Endothelial cell of umbilical vein (primary cell): ENCODE results near the gene UBE2L6. TPM values are rescaled to one million over a fixed set of nuclear protein-coding genes. Genes with fewer than 3 reads are reported as not detected.

Experiments used
- BruUV-seq: library from RNA; stranded (reverse); fragments of 400-500 nt; replicated peaks from 2 replicates; lab custom pipeline; 2021; lab: Mats Ljungman, UMichigan
- CTCF ChIA-PET: fragments of 300-600, 350-600 bp; sonication (Branson Sonifier 250); formaldehyde crosslinking; loops from one replicate; lab custom pipeline; 2021; ENCODE audit warnings: antibody characterized with exemption, inconsistent platforms; lab: Charles Lee
- POLR2A ChIA-PET: fragments of 300-600, 350-600 bp; sonication (Branson Sonifier 250); formaldehyde crosslinking; loops from one replicate; lab custom pipeline; 2021; ENCODE audit warnings: antibody characterized with exemption, inconsistent platforms; lab: Charles Lee
- DNase-seq: peaks from one replicate; pipeline ENCODE4 v3.0.0-alpha.2; 2011; ENCODE audit warnings: low read depth, low spot score
- FAIRE-seq: peaks from 2 replicates; lab custom pipeline; 2011; peaks lifted over from hg19 to GRCh38; lab: Jason Lieb, UNC
- H2AFZ ChIP-seq: 2 replicates; pipeline ENCODE4 v1.6.0; 2012; ENCODE audit warnings: low read depth, low read length, control low read depth, inconsistent platforms
- H3K27ac ChIP-seq: 2 replicates; pipeline ENCODE4 v1.5.1; 2011; ENCODE audit warnings: low read depth, mild to moderate bottlenecking, control low read depth, low read length, moderate library complexity; ENCODE audit not compliant: insufficient read depth
- H3K27me3 ChIP-seq, 2 experiments: 2 replicates each; pipeline versions ENCODE4 v1.6.0 to v1.6.1; 2011; ENCODE audit warnings: low read length in 2 of 2, mixed read lengths in 1 of 2; ENCODE audit not compliant: control insufficient read depth in 2 of 2, insufficient read depth in 2 of 2
- H3K36me3 ChIP-seq, 2 experiments: 2 replicates in 1 of 2; 3 replicates in 1 of 2; pipeline ENCODE4 v1.5.1; 2011; ENCODE audit warnings: low read length in 2 of 2, mild to moderate bottlenecking in 1 of 2, moderate library complexity in 1 of 2; ENCODE audit not compliant: control insufficient read depth in 2 of 2, insufficient read depth in 2 of 2; ENCODE audit errors: extremely low read depth in 1 of 2
- H3K4me1 ChIP-seq: 3 replicates; pipeline ENCODE4 v1.5.1; 2011; ENCODE audit warnings: mild to moderate bottlenecking, low read length; ENCODE audit not compliant: control insufficient read depth, insufficient read depth; ENCODE audit errors: extremely low read depth
- H3K4me2 ChIP-seq: 2 replicates; pipeline ENCODE4 v1.6.1; 2011; ENCODE audit warnings: low read length, control low read depth, mixed read lengths; ENCODE audit not compliant: insufficient read depth
- H3K4me3 ChIP-seq, 3 experiments: fragments of 200-600 bp in 1 of 3; sonication (generic), shearing (Covaris generic) in 1 of 3; replicated peaks in 1 of 3; 2 replicates each; pipeline ENCODE4 v1.5.1; 2011 to 2016; ENCODE audit warnings: control low read depth in 3 of 3, low read length in 3 of 3, mild to moderate bottlenecking in 2 of 3, inconsistent platforms in 1 of 3, low read depth in 1 of 3, moderate library complexity in 1 of 3; ENCODE audit not compliant: insufficient read depth in 1 of 3
- H3K79me2 ChIP-seq: 2 replicates; pipeline ENCODE4 v1.6.0; 2012; ENCODE audit warnings: low read length, inconsistent platforms; ENCODE audit not compliant: control insufficient read depth, insufficient read depth
- H3K9ac ChIP-seq: replicated peaks from 2 replicates; pipeline ENCODE3; 2011; ENCODE audit warnings: low read length, control low read depth; ENCODE audit not compliant: insufficient read depth; ENCODE audit errors: extremely low read depth
- H3K9me1 ChIP-seq: replicated peaks from 3 replicates; pipeline ENCODE4 v1.6.0; 2011; ENCODE audit warnings: mild to moderate bottlenecking, low read length; ENCODE audit not compliant: control insufficient read depth, insufficient read depth; ENCODE audit errors: extremely low read depth
- H3K9me3 ChIP-seq: replicated peaks from 2 replicates; pipeline ENCODE4 v1.5.1; 2012; ENCODE audit warnings: low read length, inconsistent platforms; ENCODE audit not compliant: control insufficient read depth, insufficient read depth
- H4K20me1 ChIP-seq: replicated peaks from 2 replicates; pipeline ENCODE3; 2011; ENCODE audit warnings: mild to moderate bottlenecking, low read length; ENCODE audit not compliant: control insufficient read depth, insufficient read depth; ENCODE audit errors: extremely low read depth
- FOS ChIP-seq: IDR thresholded peaks from 2 replicates; pipeline ENCODE4 v1.6.1; 2011; ENCODE audit warnings: mild to moderate bottlenecking, low read length, moderate library complexity, borderline replicate concordance; ENCODE audit not compliant: insufficient read depth
- GATA2 ChIP-seq: IDR thresholded peaks from 2 replicates; pipeline ENCODE4 v1.7.0; 2011; ENCODE audit warnings: low read depth, mild to moderate bottlenecking, moderate library complexity, mixed read lengths, low read length; ENCODE audit not compliant: insufficient read length, insufficient read depth
- JUN ChIP-seq: IDR thresholded peaks from 2 replicates; pipeline ENCODE4 v1.6.1; 2011; ENCODE audit warnings: borderline replicate concordance, low read depth; ENCODE audit not compliant: insufficient read length, insufficient read depth
- MAX ChIP-seq: IDR thresholded peaks from 2 replicates; pipeline ENCODE4 v1.6.1; 2011; ENCODE audit not compliant: insufficient read depth, insufficient read length
- MYC ChIP-seq: IDR thresholded peaks from one replicate; pipeline ENCODE4 v1.6.1; 2011; ENCODE audit warnings: mild to moderate bottlenecking, low read depth, low read length
- POLR2AphosphoS5 ChIP-seq: IDR thresholded peaks from 2 replicates; pipeline ENCODE4 v1.6.1; 2012; ENCODE audit warnings: low read depth, mild to moderate bottlenecking, control low read depth, low read length, moderate library complexity; ENCODE audit not compliant: insufficient read depth
- dilution Hi-C: fragments of 300-500 bp; cut with MboI; formaldehyde crosslinking; loops from one replicate; pipeline ENCODE4 v1.15.0; 2019; ENCODE audit warnings: low sequenced_read_pairs; ENCODE audit not compliant: extremely low pct_ligation_motif_present
- intact Hi-C: fragments of 100-400 bp; cut with micrococcal nuclease; formaldehyde crosslinking; loops from one replicate; pipeline ENCODE4 v1.10.0; 2022
- polyA plus RNA-seq, 4 experiments: library from polyadenylated mRNA; depleted of rRNA in 3 of 4; stranded (reverse) in 3 of 4; unstranded in 1 of 4; fragments of >200 nt; gene quantifications; 2 replicates each; pipeline versions ENCODE4 v1.2.1 to v1.2.3, GENCODE V29; 2011 to 2012; ENCODE audit warnings: missing spikeins in 1 of 4
- total RNA-seq: library from RNA; stranded (reverse); gene quantifications from 2 replicates; pipeline ENCODE4 v1.2.3, GENCODE V29; 2021
- TF ChIP-seq, protein P1 (sequence below), 2 donors: IDR thresholded peaks; 1 replicate in 1 of 2; 2 replicates in 1 of 2; pipeline ENCODE4 v1.5.1; 2011; ENCODE audit warnings: low read length in 2 of 2, mild to moderate bottlenecking in 2 of 2, moderate library complexity in 2 of 2, control low read depth in 1 of 2, inconsistent platforms in 1 of 2, low read depth in 1 of 2; ENCODE audit not compliant: insufficient read depth in 1 of 2; ENCODE audit errors: extremely low read depth in 1 of 2

Gene UBE2L6
- total and polyA plus RNA-seq, 2 donors (not counting 3 experiments of a cell fraction or from before 2014, with no cell fraction given) = 22.3 to 25.2 TPM

DNA sequence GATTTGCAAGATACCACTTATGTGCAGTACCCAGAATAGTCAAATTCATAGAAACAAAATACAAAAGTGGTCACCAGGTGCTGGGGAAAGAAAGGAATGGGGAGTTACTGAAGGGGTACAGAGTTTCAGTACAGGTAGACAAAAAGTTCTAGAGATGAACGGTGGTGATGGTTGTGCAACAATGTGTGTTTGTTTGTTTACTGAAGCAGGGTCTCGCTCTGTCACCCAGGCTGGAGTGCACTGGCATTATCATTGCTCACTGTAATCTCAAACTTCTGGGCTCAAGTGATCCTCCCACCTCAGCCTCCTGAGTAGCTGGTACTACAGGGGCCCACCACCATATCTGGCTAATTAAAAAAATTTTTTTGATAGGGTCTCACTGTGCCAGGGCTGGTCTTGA is 12.1 kb downstream of the UBE2L6 start:
- no peak overlapping the region for H2AFZ ChIP-seq
- no peak overlapping the region for H3K27ac ChIP-seq
- H3K9me1 ChIP-seq = no peaks in the 10 kb centered on the region
- no peak for TF ChIP-seq MAX
- TF ChIP-seq POLR2AphosphoS5 = no peak
- no peak for TF ChIP-seq GATA2
- TF ChIP-seq FOS = no peak
- TF ChIP-seq MYC = no peak
- no peak for TF ChIP-seq JUN
- TF ChIP-seq, protein P1, sequence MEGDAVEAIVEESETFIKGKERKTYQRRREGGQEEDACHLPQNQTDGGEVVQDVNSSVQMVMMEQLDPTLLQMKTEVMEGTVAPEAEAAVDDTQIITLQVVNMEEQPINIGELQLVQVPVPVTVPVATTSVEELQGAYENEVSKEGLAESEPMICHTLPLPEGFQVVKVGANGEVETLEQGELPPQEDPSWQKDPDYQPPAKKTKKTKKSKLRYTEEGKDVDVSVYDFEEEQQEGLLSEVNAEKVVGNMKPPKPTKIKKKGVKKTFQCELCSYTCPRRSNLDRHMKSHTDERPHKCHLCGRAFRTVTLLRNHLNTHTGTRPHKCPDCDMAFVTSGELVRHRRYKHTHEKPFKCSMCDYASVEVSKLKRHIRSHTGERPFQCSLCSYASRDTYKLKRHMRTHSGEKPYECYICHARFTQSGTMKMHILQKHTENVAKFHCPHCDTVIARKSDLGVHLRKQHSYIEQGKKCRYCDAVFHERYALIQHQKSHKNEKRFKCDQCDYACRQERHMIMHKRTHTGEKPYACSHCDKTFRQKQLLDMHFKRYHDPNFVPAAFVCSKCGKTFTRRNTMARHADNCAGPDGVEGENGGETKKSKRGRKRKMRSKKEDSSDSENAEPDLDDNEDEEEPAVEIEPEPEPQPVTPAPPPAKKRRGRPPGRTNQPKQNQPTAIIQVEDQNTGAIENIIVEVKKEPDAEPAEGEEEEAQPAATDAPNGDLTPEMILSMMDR (IDR thresholded peaks at IDR 0.05; ENCODE audit: extremely low read depth in 1 of 2, insufficient read depth in 1 of 2, low read depth in 1 of 2, low read length in 2 of 2) = no peak
- H3K4me3 ChIP-seq = no peak overlapping the region
- no peaks in the 10 kb centered on the region for H3K9me3 ChIP-seq
- H3K79me2 ChIP-seq = no peaks in the 10 kb centered on the region
- ChIA-PET POLR2A (no interaction called here), CTCF (no interaction called here)
- BruUV-seq = no TSS peak
- FAIRE-seq = no peak
- dilution Hi-C loops (no loop called here), intact Hi-C loops (no loop called here)
- no peak overlapping the region for H3K9ac ChIP-seq
- no peaks in the 10 kb centered on the region for H3K4me1 ChIP-seq
- peaks cover 0 to 5% of the 10 kb centered on the region in 2 experiments for H3K36me3 ChIP-seq
- H4K20me1 ChIP-seq = no peaks in the 10 kb centered on the region
- H3K27me3 ChIP-seq = no peaks in the 10 kb centered on the region
- DNase-seq = no peak
- H3K4me2 ChIP-seq = no peak overlapping the region
